ENCODE results near the gene HSPA6.

HSPA6 gene

DNA sequence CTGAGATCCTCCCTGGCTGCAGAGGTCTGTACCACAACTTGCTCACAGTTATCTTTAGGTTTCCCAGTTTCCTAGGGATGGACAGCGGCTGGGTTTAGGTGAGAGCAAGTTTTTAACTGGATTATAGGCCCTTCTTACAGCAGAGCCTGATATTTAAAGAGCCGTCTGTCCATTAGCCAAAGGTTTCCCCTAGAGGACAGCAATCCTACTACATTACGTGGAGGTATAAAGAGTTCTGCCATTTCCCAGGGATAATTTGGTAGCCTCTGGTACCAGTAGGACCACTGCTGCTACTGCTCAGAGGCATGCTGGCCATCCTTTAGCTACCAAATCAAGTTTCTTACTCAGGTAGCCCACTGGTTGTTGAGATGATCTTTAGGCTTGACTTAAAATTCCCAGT lies 41.0 kb upstream of the HSPA6 start:
- TF ChIP-seq, protein P1, sequence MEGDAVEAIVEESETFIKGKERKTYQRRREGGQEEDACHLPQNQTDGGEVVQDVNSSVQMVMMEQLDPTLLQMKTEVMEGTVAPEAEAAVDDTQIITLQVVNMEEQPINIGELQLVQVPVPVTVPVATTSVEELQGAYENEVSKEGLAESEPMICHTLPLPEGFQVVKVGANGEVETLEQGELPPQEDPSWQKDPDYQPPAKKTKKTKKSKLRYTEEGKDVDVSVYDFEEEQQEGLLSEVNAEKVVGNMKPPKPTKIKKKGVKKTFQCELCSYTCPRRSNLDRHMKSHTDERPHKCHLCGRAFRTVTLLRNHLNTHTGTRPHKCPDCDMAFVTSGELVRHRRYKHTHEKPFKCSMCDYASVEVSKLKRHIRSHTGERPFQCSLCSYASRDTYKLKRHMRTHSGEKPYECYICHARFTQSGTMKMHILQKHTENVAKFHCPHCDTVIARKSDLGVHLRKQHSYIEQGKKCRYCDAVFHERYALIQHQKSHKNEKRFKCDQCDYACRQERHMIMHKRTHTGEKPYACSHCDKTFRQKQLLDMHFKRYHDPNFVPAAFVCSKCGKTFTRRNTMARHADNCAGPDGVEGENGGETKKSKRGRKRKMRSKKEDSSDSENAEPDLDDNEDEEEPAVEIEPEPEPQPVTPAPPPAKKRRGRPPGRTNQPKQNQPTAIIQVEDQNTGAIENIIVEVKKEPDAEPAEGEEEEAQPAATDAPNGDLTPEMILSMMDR (IDR thresholded peaks at IDR 0.05; ENCODE audit: low read depth, low read length) = no peak; the same call in 1 of the 2 replicates
- Histone ChIP-seq H3K4me1 (no peaks in the 10 kb centered on the region), H3K4me3 (ENCODE audit: low read depth, low read length) (no peak overlapping the region), H3K27me3 (peaks cover 35% of the 10 kb centered on the region), H3K36me3 (no peaks in the 10 kb centered on the region), H3K9me3 (no peaks in the 10 kb centered on the region)
- DNase-seq = no peak

DNA sequence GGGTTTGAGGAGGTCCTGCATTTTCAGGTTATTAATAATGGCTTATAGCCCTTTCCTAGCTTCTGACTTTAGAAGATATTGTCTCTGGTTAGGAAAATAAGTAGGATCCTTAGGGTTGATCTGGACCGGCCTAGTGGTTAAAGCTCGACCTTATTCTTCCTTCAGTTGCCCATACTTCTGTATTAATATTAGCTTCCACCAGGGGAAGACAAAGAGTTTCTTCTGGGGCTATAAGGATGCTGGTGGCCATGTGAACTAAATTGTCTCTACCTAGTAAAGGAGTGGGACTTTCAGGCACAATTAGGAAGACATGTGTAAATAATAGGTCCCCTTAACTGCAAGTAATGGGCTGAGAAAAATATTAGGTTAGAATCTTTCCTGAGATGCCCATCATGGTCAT lies 39.7 kb upstream of the HSPA6 start:
- H3K4me3 ChIP-seq (ENCODE audit: low read depth, low read length) = no peak overlapping the region
- no peaks in the 10 kb centered on the region for H3K9me3 ChIP-seq
- H3K36me3 ChIP-seq = no peaks in the 10 kb centered on the region
- H3K27me3 ChIP-seq = peaks cover 48% of the 10 kb centered on the region
- TF ChIP-seq, protein P1 (IDR thresholded peaks at IDR 0.05; ENCODE audit: low read depth, low read length) = peak; percentile 53
- H3K4me1 ChIP-seq = no peaks in the 10 kb centered on the region
- no peak for DNase-seq

DNA sequence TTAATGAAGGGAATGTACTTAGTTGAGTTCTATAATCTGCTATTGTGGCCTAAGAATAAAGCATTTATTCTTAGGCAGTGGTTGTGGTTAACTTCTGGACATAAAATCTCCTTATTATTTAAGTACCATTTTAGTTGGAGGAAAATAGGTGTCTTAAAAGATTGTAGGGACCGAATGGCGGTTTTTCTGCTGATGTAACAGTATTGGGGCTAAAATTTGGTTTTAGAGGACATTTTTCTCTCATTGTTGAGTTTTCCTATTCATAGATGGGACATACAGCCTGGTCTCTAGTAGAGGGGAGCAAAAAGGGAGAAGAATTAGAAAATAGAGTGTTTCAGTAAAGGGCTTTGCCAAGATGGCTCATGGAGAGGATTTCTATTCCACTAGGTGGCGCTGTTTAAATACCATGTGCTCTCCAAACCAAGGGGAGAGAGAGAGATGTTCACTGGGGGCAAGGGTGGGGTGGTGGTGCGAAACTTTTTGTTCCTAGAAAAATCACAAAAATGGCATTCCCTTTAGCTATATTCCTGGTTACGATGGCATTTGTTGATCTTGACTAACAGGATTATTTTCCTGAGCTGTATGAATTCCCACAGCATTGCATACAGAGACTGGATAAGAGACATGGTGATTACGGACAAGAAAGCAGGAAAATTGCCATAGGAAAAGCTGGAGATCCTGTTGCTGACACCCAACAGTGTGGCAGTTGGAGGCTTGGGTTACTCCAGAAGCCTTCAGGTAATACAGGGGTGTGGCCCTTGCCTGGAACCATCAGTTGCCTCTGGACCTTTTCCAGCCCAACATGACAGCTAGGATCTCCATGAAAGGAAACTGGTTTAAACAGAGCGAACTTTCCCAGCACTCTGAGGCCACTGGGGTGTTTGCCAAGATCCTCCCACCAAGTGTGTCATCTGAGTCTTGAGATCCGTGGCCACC lies 37.3 kb upstream of the HSPA6 start:
- peak; percentile 43 for DNase-seq
- Histone ChIP-seq H3K4me1 (no peaks in the 10 kb centered on the region), H3K36me3 (no peaks in the 10 kb centered on the region), H3K27me3 (peaks cover 52% of the 10 kb centered on the region), H3K4me3 (ENCODE audit: low read depth, low read length) (no peak overlapping the region), H3K9me3 (no peaks in the 10 kb centered on the region)
- TF ChIP-seq, protein P1 (IDR thresholded peaks at IDR 0.05; ENCODE audit: low read depth, low read length) = peak; percentile 83

DNA sequence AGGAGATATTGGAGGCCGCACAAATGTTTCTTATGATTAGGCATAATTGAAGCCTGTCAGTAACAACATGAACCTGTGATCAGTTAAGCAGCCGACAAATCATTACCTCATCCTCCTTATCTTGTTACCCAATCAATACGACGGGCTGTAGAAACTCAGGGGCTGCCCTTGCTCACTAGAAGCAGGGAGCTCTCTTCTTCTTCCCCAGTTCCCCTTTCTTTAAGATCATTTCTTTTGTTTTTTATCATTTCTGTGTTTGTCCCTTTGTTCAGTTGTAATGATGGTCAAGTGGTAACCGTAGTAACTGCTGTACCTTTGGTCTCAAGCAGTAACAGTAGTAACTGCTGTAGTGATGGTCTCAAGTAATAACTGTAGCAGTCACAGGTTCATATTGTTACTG lies 32.9 kb upstream of the HSPA6 start:
- no peak overlapping the region for H3K4me3 ChIP-seq (ENCODE audit: low read depth, low read length)
- no peaks in the 10 kb centered on the region for H3K36me3 ChIP-seq
- H3K4me1 ChIP-seq = no peaks in the 10 kb centered on the region
- DNase-seq = no peak
- TF ChIP-seq, protein P1 (IDR thresholded peaks at IDR 0.05; ENCODE audit: low read depth, low read length) = no peak
- H3K27me3 ChIP-seq = peaks cover 62% of the 10 kb centered on the region
- H3K9me3 ChIP-seq = no peaks in the 10 kb centered on the region

DNA sequence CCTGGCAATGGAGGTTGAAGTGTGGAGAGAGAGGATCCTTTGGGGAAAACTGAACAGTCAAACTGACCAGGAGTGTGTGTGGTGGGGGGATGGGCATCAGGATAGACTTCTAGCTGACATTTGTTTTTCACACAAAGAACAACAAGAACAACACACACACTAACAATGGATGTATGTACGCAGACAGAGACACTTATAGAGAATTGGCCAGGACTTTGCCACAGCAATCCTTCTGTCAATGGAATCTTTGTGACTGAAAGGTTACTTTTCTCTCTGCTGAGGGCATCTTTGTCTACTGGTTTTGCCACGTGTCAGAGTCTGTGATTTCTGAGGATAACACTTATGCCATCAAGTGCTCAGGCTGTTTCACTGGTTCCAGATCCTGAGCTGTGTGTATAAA lies 31.5 kb upstream of the HSPA6 start:
- Histone ChIP-seq H3K4me3 (ENCODE audit: low read depth, low read length) (no peak overlapping the region), H3K9me3 (no peaks in the 10 kb centered on the region), H3K27me3 (peaks cover 70% of the 10 kb centered on the region), H3K36me3 (no peaks in the 10 kb centered on the region), H3K4me1 (no peaks in the 10 kb centered on the region)
- TF ChIP-seq, protein P1 (IDR thresholded peaks at IDR 0.05; ENCODE audit: low read depth, low read length) = no peak
- DNase-seq = no peak

DNA sequence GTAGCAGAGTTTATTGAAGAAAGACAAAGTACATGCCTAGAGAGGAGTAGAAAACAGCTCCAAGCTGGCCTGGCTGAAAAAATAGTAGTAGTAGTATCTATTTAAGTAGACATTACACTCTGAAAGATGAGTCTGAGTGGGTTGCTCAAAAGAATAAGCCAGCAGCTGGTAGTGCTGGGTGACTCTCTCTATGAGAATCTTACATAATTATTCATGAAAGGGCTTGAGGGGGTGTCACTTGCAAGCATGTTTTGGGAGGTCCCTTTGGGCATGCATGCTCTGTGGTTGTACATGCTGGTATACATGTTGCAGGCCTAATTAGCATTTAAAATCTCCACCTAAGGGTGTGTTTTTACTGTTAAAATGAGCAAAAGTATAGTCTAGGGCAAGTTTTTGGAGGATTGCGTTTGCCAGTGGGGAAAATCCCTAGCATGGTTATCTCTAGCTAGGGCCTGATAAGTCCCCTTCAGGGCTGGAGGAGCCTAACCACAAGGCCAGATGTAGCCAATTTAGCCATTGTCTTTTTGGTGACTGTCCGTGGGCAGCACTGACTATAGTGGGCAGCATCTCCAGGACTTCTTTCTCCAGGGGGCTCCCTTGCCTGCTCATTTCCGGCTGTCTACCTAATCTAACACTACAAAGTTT lies 30.1 kb upstream of the HSPA6 start:
- Histone ChIP-seq H3K4me3 (ENCODE audit: low read depth, low read length) (no peak overlapping the region), H3K9me3 (no peaks in the 10 kb centered on the region), H3K27me3 (peaks cover 73% of the 10 kb centered on the region), H3K36me3 (no peaks in the 10 kb centered on the region), H3K4me1 (no peaks in the 10 kb centered on the region)
- TF ChIP-seq, protein P1 (IDR thresholded peaks at IDR 0.05; ENCODE audit: low read depth, low read length) = no peak
- no peak for DNase-seq

Measured in BE2C (cell line).